ENCODE results near the gene PSMB2. TPM values are rescaled to one million over a fixed set of nuclear protein-coding genes. Genes with fewer than 3 reads are reported as not detected.

The PSMB2 gene
- total and polyA plus RNA-seq, 2 donors from 2014 or later, result 44.1 to 78.0 TPM

DNA sequence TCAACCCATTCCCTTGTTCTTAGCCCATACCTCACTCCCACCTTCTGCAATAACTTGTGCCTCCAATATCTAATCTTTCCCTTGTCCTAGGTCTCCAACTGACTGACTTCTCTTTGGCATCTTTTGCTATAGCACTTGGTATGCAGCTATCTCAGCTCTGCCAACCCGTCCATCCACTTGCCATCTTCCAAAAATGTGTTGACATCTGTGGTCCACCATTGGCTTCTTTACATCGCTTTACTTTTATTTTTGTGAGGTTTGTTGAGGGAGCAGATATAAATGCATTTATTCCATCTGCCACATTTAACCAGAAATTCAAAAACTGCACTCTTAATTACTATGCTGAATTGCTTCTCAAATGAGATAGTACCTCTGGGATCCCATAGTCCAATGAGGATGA is 24.9 kb upstream of the PSMB2 start:
- no peaks in the 10 kb centered on the region for H3K27me3 ChIP-seq (ENCODE audit: control insufficient read depth, insufficient read depth, low read length)
- H3K9ac ChIP-seq (ENCODE audit: low read length in 3 of 3), result no peak overlapping the region
- intact Hi-C loops (cut with DNase I), result no loop called here
- H3K36me3 ChIP-seq (ENCODE audit: control insufficient read depth in 2 of 3, insufficient read depth in 3 of 3, low read length in 3 of 3), result no peaks in the 10 kb centered on the region
- H3K9me3 ChIP-seq (ENCODE audit: control insufficient read depth in 2 of 3, insufficient read depth in 1 of 3, low read length in 3 of 3), result no peaks in the 10 kb centered on the region
- H3K4me1 ChIP-seq (ENCODE audit: control insufficient read depth in 2 of 3, insufficient read depth in 2 of 3, low read depth in 1 of 3, low read length in 3 of 3), result no peaks in the 10 kb centered on the region
- no peak overlapping the region for H3K27ac ChIP-seq (ENCODE audit: low read depth in 2 of 2, low read length in 2 of 2)
- FAIRE-seq, result no peak
- TF ChIP-seq, protein P1, sequence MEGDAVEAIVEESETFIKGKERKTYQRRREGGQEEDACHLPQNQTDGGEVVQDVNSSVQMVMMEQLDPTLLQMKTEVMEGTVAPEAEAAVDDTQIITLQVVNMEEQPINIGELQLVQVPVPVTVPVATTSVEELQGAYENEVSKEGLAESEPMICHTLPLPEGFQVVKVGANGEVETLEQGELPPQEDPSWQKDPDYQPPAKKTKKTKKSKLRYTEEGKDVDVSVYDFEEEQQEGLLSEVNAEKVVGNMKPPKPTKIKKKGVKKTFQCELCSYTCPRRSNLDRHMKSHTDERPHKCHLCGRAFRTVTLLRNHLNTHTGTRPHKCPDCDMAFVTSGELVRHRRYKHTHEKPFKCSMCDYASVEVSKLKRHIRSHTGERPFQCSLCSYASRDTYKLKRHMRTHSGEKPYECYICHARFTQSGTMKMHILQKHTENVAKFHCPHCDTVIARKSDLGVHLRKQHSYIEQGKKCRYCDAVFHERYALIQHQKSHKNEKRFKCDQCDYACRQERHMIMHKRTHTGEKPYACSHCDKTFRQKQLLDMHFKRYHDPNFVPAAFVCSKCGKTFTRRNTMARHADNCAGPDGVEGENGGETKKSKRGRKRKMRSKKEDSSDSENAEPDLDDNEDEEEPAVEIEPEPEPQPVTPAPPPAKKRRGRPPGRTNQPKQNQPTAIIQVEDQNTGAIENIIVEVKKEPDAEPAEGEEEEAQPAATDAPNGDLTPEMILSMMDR (IDR thresholded peaks at IDR 0.05; ENCODE audit: borderline replicate concordance, extremely low read depth, insufficient read depth), result no peak
- H3K4me3 ChIP-seq (ENCODE audit: low read length in 3 of 3), result no peak overlapping the region
- DNase-seq, result no peak

DNA sequence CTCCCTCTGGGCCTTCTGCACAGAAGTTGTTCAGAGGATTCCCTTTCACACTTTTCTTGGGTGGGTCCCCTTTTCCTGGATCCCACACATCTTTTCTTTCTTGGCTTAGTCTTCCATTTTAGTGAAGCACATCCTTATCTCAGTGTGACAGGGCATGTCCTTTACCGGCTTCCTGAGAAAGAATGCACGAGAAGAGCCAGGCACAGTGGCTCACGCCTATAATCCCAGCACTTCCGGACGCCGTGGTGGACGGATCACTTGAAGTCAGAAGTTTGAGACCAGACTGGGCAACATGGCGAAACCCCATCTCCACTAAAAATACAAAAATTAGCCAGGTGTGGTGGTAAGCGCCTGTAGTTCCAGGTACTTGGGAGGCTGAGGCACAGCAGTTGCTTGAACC is 22.1 kb upstream of the PSMB2 start:
- DNase-seq (no peak), FAIRE-seq (no peak)
- H3K36me3 ChIP-seq (ENCODE audit: control insufficient read depth in 2 of 3, insufficient read depth in 3 of 3, low read length in 3 of 3), result no peaks in the 10 kb centered on the region
- H3K27ac ChIP-seq (ENCODE audit: low read depth in 2 of 2, low read length in 2 of 2), result no peak overlapping the region
- H3K9me3 ChIP-seq (ENCODE audit: control insufficient read depth in 2 of 3, insufficient read depth in 1 of 3, low read length in 3 of 3), result no peaks in the 10 kb centered on the region
- H3K9ac ChIP-seq (ENCODE audit: low read length in 3 of 3), result no peak overlapping the region
- no peak overlapping the region for H3K4me3 ChIP-seq (ENCODE audit: low read length in 3 of 3)
- intact Hi-C loops (cut with DNase I), result no loop called here
- no peaks in the 10 kb centered on the region for H3K27me3 ChIP-seq (ENCODE audit: control insufficient read depth, insufficient read depth, low read length)
- TF ChIP-seq, protein P1 (IDR thresholded peaks at IDR 0.05; ENCODE audit: borderline replicate concordance, extremely low read depth, insufficient read depth), result no peak
- H3K4me1 ChIP-seq (ENCODE audit: control insufficient read depth in 2 of 3, insufficient read depth in 2 of 3, low read depth in 1 of 3, low read length in 3 of 3), result no peaks in the 10 kb centered on the region

GRCh38 chr1:35661474-35661795 is 20.1 kb upstream of the PSMB2 start:
- no peaks in the 10 kb centered on the region for H3K4me1 ChIP-seq (ENCODE audit: control insufficient read depth in 2 of 3, insufficient read depth in 2 of 3, low read depth in 1 of 3, low read length in 3 of 3)
- H3K4me3 ChIP-seq (ENCODE audit: low read length in 3 of 3), result no peak overlapping the region
- intact Hi-C loops (cut with DNase I), result no loop called here
- FAIRE-seq, result no peak
- TF ChIP-seq, protein P1 (IDR thresholded peaks at IDR 0.05; ENCODE audit: borderline replicate concordance, extremely low read depth, insufficient read depth), result no peak
- H3K9ac ChIP-seq (ENCODE audit: low read length in 3 of 3), result no peak overlapping the region
- H3K27me3 ChIP-seq (ENCODE audit: control insufficient read depth, insufficient read depth, low read length), result no peaks in the 10 kb centered on the region
- no peaks in the 10 kb centered on the region for H3K9me3 ChIP-seq (ENCODE audit: control insufficient read depth in 2 of 3, insufficient read depth in 1 of 3, low read length in 3 of 3)
- no peaks in the 10 kb centered on the region for H3K36me3 ChIP-seq (ENCODE audit: control insufficient read depth in 2 of 3, insufficient read depth in 3 of 3, low read length in 3 of 3)
- no peak for DNase-seq
- H3K27ac ChIP-seq (ENCODE audit: low read depth in 2 of 2, low read length in 2 of 2), result no peak overlapping the region
